ENCODE results near the gene CCL20.

CCL20 gene

GRCh38 chr2:227804975-227805374 is 8.7 kb upstream of the CCL20 start:
- no peak for DNase-seq

- DNase-seq: no peak
These were observed 8.1 kb upstream of the CCL20 start for GRCh38 chr2:227805578-227805977.

GRCh38 chr2:227808936-227809335 is 4.7 kb upstream of the CCL20 start:
- no peak for DNase-seq

GRCh38 chr2:227812001-227812400 is 1.6 kb upstream of the CCL20 start:
- no peak for DNase-seq

- no peak for DNase-seq
These were observed 447 bp upstream of the CCL20 start for GRCh38 chr2:227813229-227813561.

- DNase-seq: no peak
These were observed 1.4 kb downstream of the CCL20 start for GRCh38 chr2:227815066-227815465.

GRCh38 chr2:227816507-227817294 is 3.1 kb downstream of the CCL20 start:
- DNase-seq: no peak

GRCh38 chr2:227817336-227817735 is 3.7 kb downstream of the CCL20 start:
- DNase-seq: no peak

- DNase-seq: no peak
These were observed 4.4 kb downstream of the CCL20 start for GRCh38 chr2:227817850-227818674.

GRCh38 chr2:227818675-227819397 is 5.2 kb downstream of the CCL20 start:
- DNase-seq: no peak

GRCh38 chr2:227819398-227819697 is 5.7 kb downstream of the CCL20 start:
- no peak for DNase-seq

- no peak for DNase-seq
These were observed 7.7 kb downstream of the CCL20 start for GRCh38 chr2:227821043-227821942.

GRCh38 chr2:227822416-227823003 is 8.9 kb downstream of the CCL20 start:
- DNase-seq: no peak

GRCh38 chr2:227823922-227824321 is 10.3 kb downstream of the CCL20 start:
- no peak for DNase-seq

GRCh38 chr2:227824711-227825110 is 11.1 kb downstream of the CCL20 start:
- DNase-seq: no peak

- no peak for DNase-seq
These were observed 12.4 kb downstream of the CCL20 start for GRCh38 chr2:227826019-227826521.

- no peak for DNase-seq
These were observed 12.9 kb downstream of the CCL20 start for GRCh38 chr2:227826563-227826962.

- no peak for DNase-seq
These were observed 13.5 kb downstream of the CCL20 start for GRCh38 chr2:227827143-227827542.

- DNase-seq: no peak
These were observed 14.9 kb downstream of the CCL20 start for GRCh38 chr2:227828477-227828912.

- no peak for DNase-seq
These were observed 15.7 kb downstream of the CCL20 start for GRCh38 chr2:227829337-227829736.

GRCh38 chr2:227834423-227834822 is 20.8 kb downstream of the CCL20 start:
- DNase-seq: no peak

Measured in NCI-H1930 (cell line).